OCI-M2 (cell line): ENCODE data around the gene OOSP3.
"Not testable (repeated sequence)": the region's sequence is repeated elsewhere in the genome, so short reads cannot be mapped to it uniquely, and the experiment has no call there.

Experiments used
- DNase-seq: peaks from one replicate; lab custom pipeline; 2025; ENCODE audit not compliant: unreplicated experiment; lab: John Stamatoyannopoulos, UW

Gene OOSP3, protein sequence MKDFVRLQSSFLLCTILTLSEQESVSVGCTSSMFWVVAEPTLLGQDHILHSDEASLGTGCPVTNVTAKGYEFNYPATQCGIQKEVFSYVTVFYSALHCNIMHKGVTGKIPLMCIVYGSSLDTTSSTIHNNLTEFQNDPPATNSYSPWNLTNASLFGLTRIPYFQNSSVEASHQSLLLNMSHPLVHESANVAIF

DNA sequence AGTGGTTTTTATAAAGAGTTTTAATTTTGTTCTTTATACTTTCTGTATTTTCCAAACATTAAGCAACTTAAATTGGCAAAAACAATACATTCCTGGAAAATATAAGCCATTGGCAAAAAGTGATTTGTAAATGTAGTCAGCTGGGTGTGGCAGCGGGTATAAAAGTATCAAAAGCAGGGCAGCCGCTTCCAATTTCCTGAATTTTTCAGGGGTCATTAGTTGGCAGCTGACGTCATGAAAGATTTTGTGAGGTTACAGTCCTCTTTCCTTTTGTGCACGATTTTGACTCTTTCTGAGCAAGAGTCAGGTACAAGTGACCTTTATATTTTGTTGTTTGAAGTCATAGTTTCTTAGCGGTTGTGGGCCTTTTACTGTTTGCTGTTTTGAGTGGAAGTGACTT is at the start of gene OOSP3:
OOSP3 (plus strand) TSS at position 208 of the 400 bp plus-strand sequence; CDS start at position 235, 27 bp downstream.
- DNase-seq, result no peak

DNA sequence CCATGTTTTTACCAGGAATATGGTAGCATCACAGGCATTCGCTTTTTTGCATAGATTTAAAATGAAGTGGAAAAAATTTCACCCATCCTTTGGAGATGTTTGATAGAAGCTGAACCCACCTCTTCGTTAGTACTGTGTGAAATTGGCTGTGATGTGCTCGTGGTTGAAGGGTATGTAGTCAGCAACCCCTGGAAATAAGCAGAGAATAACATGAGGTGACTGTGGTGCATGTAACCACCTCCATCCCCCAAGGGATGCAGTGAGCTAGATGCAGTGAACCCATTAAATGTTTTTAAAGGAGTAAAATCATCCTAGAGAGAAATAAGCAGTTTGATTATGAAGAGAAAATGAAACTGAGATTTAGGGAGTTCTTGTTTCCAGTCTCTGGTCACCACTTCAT is 49.2 kb upstream of the OOSP3 start:
- DNase-seq, result no peak

DNA sequence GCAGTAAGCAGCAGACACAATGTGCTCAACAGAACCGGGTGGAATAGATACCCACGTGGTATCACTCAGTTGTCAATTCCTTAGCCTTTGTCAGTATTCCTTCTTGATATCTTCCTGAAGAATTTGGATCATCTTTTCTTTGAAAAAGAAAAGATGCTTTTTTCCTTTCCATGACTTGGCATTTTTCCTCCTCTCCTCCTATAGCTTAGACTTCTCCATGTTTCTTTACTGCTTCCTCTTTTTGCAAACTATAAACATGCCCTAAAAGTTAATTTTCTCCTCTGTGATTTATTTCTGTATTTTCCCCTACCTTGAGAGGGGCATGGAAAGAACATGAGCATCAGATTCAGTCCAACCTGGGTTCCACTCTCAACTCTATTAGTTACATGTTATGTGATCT is 45.0 kb upstream of the OOSP3 start:
- no peak for DNase-seq

DNA sequence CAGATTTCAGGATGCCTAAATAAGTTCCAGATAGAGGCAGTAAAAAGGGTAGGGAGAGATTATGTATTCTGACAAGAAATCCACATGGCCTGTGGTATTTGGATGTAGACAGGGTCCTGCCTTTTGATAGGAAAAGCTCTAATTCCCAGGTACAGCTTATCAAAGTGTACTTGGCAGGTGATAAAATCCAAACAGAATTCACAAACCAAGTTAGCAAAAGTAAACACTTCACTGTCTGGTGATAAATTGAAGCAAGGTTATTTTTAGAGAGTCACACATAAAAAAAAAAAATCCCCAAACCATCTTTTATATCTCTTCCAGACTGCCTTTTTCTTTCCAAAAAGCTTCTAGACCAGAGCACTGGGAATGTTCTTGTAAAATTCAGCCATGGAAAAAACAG is 39.0 kb upstream of the OOSP3 start:
- DNase-seq, result no peak

DNA sequence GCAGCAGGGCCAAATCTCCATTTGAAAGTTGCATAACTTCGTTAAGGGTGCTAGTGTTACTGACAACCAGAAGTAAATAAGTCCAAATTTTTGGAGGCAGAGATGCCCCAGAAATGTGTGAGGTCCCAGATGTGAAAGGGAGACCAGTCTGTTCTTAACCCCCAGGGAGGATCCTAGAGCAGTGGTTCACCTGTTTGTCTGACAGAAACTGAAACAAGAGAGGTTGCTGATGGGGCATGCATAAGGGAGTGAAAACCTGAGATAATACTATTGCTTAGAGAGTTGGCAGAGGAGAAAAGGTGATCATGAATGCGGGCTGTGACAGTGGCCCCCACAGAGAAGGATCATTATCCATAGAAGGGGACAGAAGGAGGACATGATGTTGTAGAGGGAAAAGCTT is 37.1 kb upstream of the OOSP3 start:
- DNase-seq, result no peak

DNA sequence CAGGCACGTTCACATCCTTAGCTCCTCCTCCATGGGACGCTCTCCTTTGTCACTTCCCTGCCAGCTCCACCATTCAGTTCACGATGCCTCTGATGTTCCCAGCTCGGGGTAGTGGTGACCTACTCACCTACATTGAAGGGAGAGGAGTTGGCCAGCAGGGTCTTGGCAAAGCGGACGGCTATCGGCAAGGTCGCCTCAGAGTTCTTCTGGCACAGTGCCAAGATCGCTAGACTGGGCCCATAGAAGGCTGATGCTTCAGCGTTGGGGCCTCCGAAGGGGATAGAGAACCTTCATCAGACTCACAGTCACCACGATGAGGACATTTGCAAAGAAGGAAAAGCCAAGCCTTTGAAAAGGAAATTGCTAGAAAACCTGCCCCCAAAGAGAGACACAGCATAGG is 36.3 kb upstream of the OOSP3 start:
- DNase-seq, result no peak

DNA sequence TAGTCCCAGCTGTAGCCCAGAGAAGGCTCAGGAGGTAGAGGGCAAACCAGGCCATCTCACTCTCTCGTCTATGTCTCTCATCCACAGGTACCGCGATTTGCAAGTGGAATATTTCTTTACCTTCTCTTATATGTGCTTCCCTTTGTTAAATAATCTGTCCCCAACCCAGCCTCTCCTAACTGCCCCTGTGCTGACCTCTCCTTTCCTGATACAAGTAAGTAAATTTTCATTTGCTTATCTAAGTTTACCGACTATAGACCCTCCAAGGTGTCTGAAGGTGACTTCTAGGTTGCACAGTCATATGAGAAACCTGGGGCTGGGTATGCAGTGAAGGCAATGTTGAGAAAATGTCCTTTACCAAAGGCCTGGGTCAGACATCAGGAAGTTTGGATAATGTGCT is 33.2 kb upstream of the OOSP3 start, which contains the start of gene CBLIF:
CBLIF (minus strand) TSS at position 101 of the 400 bp plus-strand sequence; CDS start at position 55, 46 bp downstream.
- no peak for DNase-seq

DNA sequence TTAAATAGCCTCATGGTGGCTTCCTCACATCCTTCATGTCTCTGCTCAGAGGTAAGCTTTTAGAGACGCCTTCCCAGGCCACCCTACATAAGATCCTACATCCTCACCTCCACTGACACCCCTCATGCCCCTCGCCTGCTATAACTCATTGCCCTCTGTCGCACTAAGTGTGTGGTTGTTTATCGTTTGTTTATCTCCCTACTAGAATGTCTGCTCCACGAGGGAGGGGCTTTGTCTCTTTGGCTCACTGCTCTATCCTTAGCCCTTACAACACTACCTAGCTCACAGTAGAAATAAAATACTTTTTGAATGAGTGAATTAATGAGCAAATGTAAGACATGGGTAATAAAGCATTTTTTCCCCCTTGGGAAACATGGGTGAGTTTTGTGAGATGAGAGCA is 32.0 kb upstream of the OOSP3 start:
- DNase-seq, result no peak

DNA sequence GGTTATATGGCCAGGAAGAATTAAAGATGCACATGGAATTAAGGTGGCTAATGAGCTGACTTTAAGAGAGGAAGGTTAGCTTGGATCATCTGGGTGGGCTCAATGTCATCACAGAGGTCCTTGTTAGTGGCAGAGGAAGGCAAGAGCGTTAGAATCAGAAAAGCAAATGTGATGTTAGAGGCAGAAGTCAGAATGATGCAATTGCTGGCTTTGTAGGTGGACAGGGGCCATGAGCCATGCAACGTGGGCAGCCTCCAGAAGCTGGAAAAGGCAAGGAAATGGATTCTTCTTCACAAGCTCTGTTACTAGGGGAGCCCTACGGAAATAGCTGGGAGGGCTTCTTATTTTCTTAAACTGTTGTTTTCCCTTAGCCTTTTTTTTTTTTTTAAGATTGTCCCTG is 31.0 kb upstream of the OOSP3 start:
- DNase-seq, result no peak

DNA sequence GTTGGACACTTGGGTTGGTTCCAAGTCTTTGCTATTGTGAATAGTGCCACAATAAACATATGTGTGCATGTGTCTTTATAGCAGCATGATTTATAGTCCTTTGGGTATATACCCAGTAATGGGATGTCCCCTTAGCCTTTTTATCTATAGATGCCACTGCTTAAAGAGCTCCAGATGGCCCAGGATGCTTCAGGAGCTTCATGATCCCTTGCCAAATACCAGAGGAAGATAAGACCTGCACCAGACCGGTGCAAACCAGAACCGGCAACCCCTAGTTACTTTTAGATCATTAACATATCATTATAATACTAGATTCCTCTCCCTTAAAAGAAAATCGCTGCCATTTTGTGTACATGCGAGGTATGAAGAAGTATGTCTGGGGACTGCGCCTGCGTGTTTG is 30.1 kb upstream of the OOSP3 start:
- DNase-seq, result not testable (repeated sequence)

DNA sequence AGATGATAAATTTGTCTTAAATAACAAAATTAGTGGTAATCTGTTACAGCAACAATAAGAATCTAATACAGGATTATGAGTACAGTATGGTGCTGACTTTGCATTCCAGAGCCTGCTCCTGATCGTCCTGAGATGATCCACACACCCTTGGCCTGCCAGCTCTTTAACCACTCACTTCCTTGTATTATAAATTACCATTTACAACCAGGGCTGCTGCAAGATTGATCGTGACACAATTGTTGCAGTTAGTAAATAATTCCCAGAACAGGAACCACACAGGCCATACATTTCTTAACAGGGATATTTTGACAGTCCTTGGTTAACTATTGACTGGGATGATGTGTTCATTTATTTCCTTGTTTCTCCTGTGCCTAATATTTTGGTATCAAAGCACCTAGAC is 29.5 kb upstream of the OOSP3 start:
- no peak for DNase-seq

DNA sequence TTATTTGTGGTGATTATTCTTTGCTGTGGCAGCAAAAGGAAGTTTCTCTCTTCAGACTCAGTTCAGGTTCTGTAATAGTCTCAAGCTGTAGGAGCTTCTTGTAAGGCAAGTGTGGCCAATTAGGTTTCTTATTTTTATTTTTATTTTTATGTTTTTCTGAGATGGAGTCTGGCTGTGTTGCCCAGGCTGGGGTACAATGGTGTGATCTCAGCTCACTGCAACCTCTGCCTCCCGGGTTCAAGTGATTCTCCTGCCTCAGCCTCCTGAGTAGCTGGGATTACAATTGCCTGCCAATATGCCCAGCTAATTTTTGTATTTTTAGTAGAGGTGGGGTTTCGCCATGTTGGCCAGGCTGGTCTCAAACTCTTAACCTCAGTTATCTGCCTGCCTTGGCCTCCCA is 29.0 kb upstream of the OOSP3 start:
- DNase-seq, result not testable (repeated sequence)

DNA sequence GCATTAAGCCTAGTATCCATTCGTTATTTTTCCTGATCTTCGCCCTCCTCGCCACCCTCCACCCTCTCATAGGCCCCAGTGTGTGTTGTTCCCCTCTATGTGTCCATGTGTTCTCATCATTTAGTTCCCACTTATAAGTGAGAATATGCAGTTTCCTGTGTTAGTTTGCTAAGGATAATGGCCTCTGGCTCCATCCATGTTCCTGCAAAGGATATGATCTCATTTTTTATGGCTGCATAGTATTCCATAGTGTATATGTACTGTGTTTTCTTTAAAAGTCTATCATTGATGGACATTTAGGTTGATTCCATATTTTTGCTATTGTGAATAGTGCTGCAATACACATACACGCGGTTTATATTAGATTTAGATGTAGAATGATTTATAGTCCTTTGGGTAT is 27.2 kb upstream of the OOSP3 start:
- DNase-seq, result not testable (repeated sequence)

DNA sequence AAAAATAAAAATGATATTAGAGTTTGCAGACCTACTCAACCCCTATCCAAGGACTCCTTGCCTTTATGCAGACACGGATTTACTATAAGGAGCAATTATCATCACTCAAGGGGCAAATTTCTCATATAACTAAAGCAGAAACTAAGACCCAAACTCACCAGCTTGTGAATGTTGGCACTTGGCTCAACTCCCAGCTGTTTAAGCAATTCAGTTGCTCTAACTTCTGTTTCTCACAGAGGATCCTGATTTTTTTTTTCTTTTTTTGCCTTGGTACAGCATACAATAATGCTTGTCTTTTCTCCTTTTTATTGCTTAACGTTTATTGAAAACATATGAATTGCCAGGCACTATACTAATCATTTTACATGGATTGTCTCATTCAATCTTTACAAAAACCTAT is 23.7 kb upstream of the OOSP3 start:
- no peak for DNase-seq

DNA sequence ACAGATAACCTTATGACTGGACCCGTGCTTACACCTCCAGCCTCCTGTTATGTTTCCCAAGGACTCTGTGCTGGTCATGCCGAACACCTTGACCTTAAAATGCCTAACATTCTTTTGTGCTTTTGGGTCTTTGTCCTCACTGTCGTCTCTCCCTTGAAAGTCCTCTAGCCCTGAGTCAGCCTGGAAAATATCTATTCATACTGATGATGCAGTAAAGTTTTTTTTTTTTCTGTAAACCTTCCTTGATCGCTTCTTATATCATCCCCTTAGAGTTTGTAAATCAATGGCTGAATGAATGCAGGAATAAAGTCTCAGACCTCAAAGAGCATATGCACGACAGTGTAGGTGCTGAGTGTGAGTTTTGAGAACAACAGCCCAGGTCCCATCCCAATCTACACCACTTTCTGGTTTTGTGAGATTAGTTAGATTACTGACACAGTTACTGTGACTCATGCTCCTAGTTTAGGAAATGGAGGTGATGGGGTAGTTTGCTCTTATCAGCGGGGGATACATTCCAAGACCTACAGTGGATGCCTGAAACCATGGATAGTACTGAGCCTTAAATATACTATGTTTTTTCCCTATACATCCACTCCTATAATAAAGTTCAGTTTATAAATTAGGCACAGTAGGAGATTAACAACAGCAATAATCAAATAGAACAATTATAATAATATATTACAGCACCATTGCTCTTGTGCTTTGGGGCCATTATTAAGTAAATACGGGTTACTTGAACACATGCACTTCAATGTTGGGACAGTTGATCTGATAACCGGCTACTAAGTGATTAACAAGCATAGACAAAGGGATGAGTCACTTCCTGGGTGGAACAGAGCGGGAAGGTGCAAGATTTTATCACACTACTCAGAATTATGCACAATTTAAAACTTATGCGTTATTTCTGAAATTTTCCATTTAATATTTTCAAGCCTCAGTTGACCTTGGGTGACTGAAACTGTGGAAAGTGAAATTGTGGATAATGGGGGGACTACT is 20.8 kb upstream of the OOSP3 start:
- no peak for DNase-seq

DNA sequence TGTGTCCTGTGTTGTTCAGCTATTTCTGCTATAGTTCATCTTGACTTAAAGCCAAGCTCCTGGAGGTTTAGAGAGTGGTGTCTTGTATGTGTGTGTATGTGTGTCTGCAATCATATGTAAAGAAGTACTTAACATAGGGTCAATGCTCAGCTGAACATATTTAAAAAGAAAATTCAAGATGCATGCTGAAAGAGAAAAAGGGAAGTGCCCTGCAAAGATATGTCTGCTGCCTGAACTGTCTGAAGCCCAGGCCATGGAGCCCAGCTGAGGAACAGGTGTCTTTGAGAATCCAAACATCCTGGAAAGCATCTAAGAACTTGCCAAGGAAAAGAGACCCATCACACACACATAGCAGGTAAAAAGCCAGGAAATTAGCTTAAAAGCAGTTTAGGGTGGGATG is 18.9 kb upstream of the OOSP3 start:
- no peak for DNase-seq

DNA sequence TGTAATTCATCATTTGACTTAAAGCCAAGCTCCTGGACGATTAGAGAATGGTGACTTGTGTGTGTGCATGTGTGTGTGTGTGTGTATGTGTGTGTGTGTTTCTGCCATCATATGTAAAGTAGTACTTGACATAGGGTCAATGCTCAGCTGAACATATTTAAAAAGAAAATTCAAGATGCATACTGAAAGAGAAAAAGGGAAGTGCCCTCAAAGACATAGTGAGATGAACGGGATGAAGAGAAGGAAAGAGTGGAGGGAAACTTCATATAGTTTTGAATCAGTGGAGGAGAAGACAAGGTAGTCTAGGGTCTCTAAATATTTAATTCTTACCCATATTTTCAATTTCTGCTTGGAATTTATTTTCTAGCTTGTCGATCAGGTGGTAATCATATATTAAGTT is 16.3 kb upstream of the OOSP3 start:
- DNase-seq, result no peak

DNA sequence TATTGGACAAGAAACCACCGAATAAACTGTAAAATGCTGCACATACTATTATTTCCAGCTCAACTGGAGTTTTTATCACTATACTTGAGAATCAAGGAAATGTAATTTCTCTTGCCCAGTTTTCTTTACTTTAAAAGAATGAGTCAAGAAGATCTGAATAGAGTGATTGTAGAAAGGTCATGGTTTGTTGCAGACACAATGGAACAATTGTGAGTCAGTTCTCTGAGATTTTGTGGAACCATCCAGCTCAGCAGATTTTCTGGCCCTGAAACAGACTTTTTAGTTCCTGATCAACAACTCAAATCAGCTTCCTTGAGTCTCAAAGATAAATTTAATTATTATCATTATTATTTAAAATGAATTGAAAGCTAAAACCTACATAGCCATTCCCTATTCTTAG is 13.6 kb upstream of the OOSP3 start:
- no peak for DNase-seq

DNA sequence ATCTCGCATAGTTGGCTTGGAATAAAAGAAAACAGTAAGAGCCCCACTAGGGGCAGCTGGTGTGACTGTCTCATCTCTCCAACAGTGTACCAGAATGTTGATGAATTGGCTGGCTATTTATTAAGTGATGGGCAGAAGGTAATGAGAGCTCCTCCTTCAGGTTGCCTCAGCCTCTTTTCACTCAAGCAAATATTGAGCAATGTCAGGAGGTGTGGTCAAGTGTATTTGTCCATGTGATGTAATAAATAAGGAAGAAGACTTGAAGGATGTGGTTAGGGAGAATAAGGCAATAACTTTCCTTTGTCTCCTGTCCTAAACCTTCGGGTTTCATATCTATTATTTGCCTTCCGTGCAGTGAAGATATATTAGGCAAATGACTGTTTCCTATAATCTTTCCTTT is 12.2 kb upstream of the OOSP3 start, which contains the start of gene TCN1:
TCN1 (minus strand) TSS at position 91 of the 400 bp plus-strand sequence; CDS start at position 74, 17 bp downstream.
- no peak for DNase-seq

DNA sequence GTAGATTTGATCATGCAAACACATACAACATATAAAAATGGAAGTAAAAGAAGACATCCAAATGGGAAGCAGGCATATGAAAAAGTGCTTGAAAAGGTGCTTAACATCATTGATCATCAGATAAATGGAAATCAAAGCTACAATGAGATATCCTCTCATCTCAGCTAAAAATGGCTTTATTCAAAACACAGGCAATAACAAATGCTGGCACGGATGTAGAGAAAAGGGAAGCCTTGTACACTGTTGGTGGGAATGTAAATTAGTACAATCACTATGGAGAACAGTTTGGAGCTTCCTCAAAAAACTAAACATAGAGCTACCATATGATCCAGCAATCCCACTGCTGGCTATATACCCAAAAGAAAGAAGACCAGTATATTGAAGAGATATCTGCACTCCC is 11.7 kb upstream of the OOSP3 start:
- no peak for DNase-seq

DNA sequence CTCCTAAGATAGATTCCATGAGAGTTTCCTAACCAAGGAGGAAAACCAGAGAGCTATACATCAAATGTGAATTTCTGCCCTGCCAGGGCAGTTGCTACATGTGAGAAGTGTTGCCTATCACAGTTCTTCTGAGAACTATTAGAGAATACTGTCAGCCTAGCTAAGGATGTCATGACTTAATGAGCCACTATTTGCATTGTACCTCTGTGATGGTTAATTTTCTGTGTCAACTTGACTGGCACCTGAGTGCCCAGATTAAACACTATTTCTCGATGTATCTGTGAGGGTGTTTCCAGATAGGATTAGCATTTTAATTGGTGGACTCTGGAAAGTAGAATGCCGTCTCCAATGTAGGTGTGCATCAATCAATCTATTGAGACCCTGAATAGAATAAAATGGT is 10.6 kb upstream of the OOSP3 start:
- DNase-seq, result no peak

DNA sequence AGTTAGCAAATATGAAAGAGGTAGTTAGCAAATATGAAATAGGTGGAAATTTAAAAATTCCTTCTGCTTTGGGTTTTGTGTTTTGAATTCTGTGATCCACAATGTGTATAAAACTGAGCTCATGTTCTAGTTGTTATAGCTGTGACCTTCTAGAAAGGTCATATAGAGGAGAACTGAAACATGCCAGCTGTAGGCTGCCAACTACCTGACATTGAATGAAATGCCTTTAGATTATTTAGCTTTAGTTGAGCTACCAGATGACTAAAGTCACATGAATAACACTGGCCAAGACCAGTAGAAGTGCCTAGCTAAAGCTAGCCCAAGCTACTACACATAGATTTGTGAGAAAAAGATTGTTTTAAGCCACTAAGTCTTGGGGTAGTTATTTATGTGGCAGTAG is 6.5 kb upstream of the OOSP3 start:
- DNase-seq, result no peak
